PFSK-1 (cell line): ENCODE results near the gene RIN3.

ENCODE experiments used
- FOXP2 ChIP-seq: optimal IDR thresholded peaks from 2 replicates; pipeline ENCODE3; 2011; ENCODE audit warnings: borderline replicate concordance, control low read depth, inconsistent platforms; ENCODE audit not compliant: insufficient read depth; ENCODE audit errors: extremely low read length, extremely low read depth
- POLR2AphosphoS5 ChIP-seq: IDR thresholded peaks from 2 replicates; pipeline ENCODE4 v1.6.1; 2012; ENCODE audit warnings: low read depth, mild to moderate bottlenecking, control low read depth, low read length, moderate library complexity
- REST ChIP-seq, 2 experiments: IDR thresholded peaks; 2 replicates each; pipeline versions ENCODE4 v1.6.1 to v1.8.0; 2011 to 2012; ENCODE audit warnings: low read depth in 2 of 2, low read length in 2 of 2, control low read depth in 1 of 2, inconsistent platforms in 1 of 2, mild to moderate bottlenecking in 1 of 2, moderate library complexity in 1 of 2; ENCODE audit not compliant: insufficient read depth in 1 of 2
- SIN3A ChIP-seq: IDR thresholded peaks from 2 replicates; pipeline ENCODE4 v1.6.1; 2012; ENCODE audit warnings: mild to moderate bottlenecking, low read length, moderate library complexity, borderline replicate concordance; ENCODE audit not compliant: insufficient read depth
- TAF1 ChIP-seq: IDR thresholded peaks from 2 replicates; pipeline ENCODE4 v1.6.1; 2012; ENCODE audit warnings: low read length, control low read depth, borderline replicate concordance; ENCODE audit not compliant: insufficient read depth

The RIN3 gene

GRCh38 chr14:92525322-92526095 lies 11.9 kb downstream of the RIN3 start:
- TF ChIP-seq POLR2AphosphoS5, result no peak
- no peak for TF ChIP-seq REST (IDR thresholded peaks at IDR 0.05; ENCODE audit: insufficient read depth in 1 of 2, low read depth in 2 of 2, low read length in 2 of 2)

GRCh38 chr14:92527721-92528120 lies 14.1 kb downstream of the RIN3 start:
- TF ChIP-seq FOXP2 (no peak), SIN3A (no peak), TAF1 (no peak), POLR2AphosphoS5 (no peak)

GRCh38 chr14:92528486-92529100 lies 15.0 kb downstream of the RIN3 start:
- no peak for TF ChIP-seq POLR2AphosphoS5
- TF ChIP-seq TAF1, result no peak
- TF ChIP-seq REST (IDR thresholded peaks at IDR 0.05; ENCODE audit: insufficient read depth in 1 of 2, low read depth in 2 of 2, low read length in 2 of 2), result no peak
- no peak for TF ChIP-seq SIN3A
- no peak for TF ChIP-seq FOXP2

- no peak for TF ChIP-seq SIN3A
- no peak for TF ChIP-seq TAF1
- TF ChIP-seq FOXP2, result no peak
- TF ChIP-seq REST (IDR thresholded peaks at IDR 0.05; ENCODE audit: insufficient read depth in 1 of 2, low read depth in 2 of 2, low read length in 2 of 2), result no peak
- TF ChIP-seq POLR2AphosphoS5, result no peak
Measured at GRCh38 chr14:92529903-92530302, 16.3 kb downstream of the RIN3 start.

- TF ChIP-seq POLR2AphosphoS5 (no peak), REST (IDR thresholded peaks at IDR 0.05; ENCODE audit: insufficient read depth in 1 of 2, low read depth in 2 of 2, low read length in 2 of 2) (no peak), FOXP2 (no peak), SIN3A (no peak), TAF1 (no peak)
Measured at GRCh38 chr14:92531106-92531873, 17.7 kb downstream of the RIN3 start.
